PFSK-1 (cell line): Measurements from ENCODE around the gene OR5K1.

Experiments used
- POLR2AphosphoS5 ChIP-seq: IDR thresholded peaks from 2 replicates; pipeline ENCODE4 v1.6.1; 2012; ENCODE audit warnings: low read depth, mild to moderate bottlenecking, control low read depth, low read length, moderate library complexity
- REST ChIP-seq, 2 experiments: IDR thresholded peaks; 2 replicates each; pipeline versions ENCODE4 v1.6.1 to v1.8.0; 2011 to 2012; ENCODE audit warnings: low read depth in 2 of 2, low read length in 2 of 2, control low read depth in 1 of 2, inconsistent platforms in 1 of 2, mild to moderate bottlenecking in 1 of 2, moderate library complexity in 1 of 2; ENCODE audit not compliant: insufficient read depth in 1 of 2

DNA sequence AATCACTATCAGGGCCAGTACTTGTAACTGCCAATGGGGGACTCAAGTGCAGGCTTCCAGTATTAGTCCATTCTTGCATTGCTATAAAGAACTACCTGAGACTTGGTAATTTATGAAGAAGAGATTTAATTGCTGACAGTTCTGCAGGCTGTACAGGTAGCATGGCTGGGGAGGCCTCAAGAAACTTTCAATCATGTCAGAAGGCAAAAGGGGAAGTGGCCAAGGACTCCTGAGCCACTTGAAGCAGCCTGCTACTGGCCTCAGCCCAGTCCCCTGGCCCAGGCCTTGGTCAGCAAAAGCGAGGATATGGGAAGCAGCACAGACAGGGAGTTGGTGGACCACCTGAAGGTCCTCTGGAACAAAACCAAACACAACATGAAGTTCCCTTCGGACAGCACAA lies 29.2 kb upstream of the OR5K1 start:
- TF ChIP-seq REST (IDR thresholded peaks at IDR 0.05; ENCODE audit: insufficient read depth in 1 of 2, low read depth in 2 of 2, low read length in 2 of 2) (no peak), POLR2AphosphoS5 (no peak)
